Erythroblast (primary cell): Measurements from ENCODE around the gene COPS7A.

Source experiments
- GATA1 ChIP-seq: IDR thresholded peaks from 2 replicates; pipeline ENCODE4 v1.6.1; 2011; ENCODE audit warnings: low read depth, mild to moderate bottlenecking, control low read depth, low read length, moderate library complexity
- POLR2A ChIP-seq: IDR thresholded peaks from 2 replicates; pipeline ENCODE4 v1.6.1; 2011; ENCODE audit warnings: mild to moderate bottlenecking, low read length

DNA sequence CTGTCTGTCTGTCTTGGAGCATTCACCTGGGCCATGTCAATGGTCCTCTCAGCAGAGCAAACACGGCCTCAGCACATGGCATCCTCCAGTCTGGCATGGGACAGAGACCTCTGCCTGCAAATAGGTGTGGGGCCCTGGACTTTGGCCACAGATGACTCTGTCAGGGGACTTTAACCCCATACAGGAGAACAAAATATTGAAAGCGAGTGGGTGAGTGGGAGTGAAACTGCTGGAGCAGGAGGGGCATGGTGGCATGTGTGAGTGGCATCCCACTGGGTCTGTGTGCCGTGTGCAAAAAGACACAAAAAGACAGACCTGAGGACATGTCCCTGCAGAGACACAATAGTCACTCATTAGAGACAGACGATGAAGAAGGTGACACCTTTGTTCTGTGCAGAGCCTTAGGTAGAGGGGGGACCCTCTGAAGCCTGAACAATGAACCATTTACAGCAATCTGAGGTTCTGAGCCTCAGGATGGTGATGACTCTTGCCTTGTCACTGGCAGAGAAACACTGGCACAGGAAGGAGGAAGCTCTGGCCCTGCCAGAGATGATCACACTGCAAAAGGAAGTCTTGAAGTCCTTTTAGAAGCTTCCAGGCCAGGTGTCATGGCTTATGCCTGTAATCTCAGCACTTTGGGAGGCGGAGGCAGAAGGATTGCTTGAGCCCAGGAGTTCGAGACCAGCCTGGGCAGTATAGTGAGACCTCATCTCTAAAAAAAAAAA is 56.0 kb downstream of the COPS7A start:
- TF ChIP-seq POLR2A (no peak), GATA1 (no peak)
